H9 (cell line): Measurements from ENCODE around the gene AMPD2. TPM values are rescaled to one million over a fixed set of nuclear protein-coding genes. Genes with fewer than 3 reads are reported as not detected.

Experiments used
- DNase-seq: peaks from one replicate; pipeline ENCODE4 v3.0.0-alpha.2; 2017
- H2AFZ ChIP-seq: one replicate; pipeline ENCODE4 v1.6.1; 2013; ENCODE audit warnings: mild to moderate bottlenecking, low read length, control low read depth, moderate library complexity
- H2AK5ac ChIP-seq: 2 replicates; pipeline ENCODE4 v1.6.1; 2013; ENCODE audit warnings: low read length, control low read depth, mixed read lengths; ENCODE audit not compliant: insufficient read length
- H2BK120ac ChIP-seq: one replicate; pipeline ENCODE4 v1.6.1; 2013; ENCODE audit warnings: low read depth, mild to moderate bottlenecking, low read length, control low read depth, inconsistent platforms; ENCODE audit not compliant: poor library complexity, severe bottlenecking
- H2BK12ac ChIP-seq: 2 replicates; pipeline ENCODE4 v1.6.1; 2013; ENCODE audit warnings: low read length, control low read depth, mixed read lengths, low read depth; ENCODE audit not compliant: insufficient read length
- H2BK15ac ChIP-seq: 2 replicates; pipeline ENCODE4 v1.6.1; 2013; ENCODE audit warnings: low read depth, low read length, control low read depth
- H2BK20ac ChIP-seq: one replicate; pipeline ENCODE4 v1.6.1; 2013; ENCODE audit warnings: low read depth, mild to moderate bottlenecking, low read length, control low read depth, inconsistent platforms; ENCODE audit not compliant: poor library complexity, severe bottlenecking
- H2BK5ac ChIP-seq: 2 replicates; pipeline ENCODE4 v1.6.1; 2013; ENCODE audit warnings: low read length, control low read depth, mixed read lengths; ENCODE audit not compliant: insufficient read length
- H3K14ac ChIP-seq: 2 replicates; pipeline ENCODE4 v1.6.1; 2013; ENCODE audit warnings: low read length, control low read depth; ENCODE audit not compliant: insufficient read depth
- H3K18ac ChIP-seq: 2 replicates; pipeline ENCODE4 v1.6.1; 2013; ENCODE audit warnings: low read depth, mild to moderate bottlenecking, mixed read lengths, low read length, control low read depth; ENCODE audit not compliant: insufficient read length
- H3K23ac ChIP-seq: 2 replicates; pipeline ENCODE4 v1.6.1; 2013; ENCODE audit warnings: low read length, control low read depth, mixed read lengths, low read depth; ENCODE audit not compliant: insufficient read length
- H3K23me2 ChIP-seq: 2 replicates; pipeline ENCODE4 v1.6.1; 2013; ENCODE audit warnings: low read depth, mild to moderate bottlenecking, mixed read lengths, low read length, control low read depth; ENCODE audit not compliant: insufficient read length, poor library complexity, severe bottlenecking
- H3K27ac ChIP-seq: 2 replicates; pipeline ENCODE4 v1.5.1; 2013; ENCODE audit warnings: low read length, control low read depth, mixed read lengths, low read depth; ENCODE audit not compliant: insufficient read length
- H3K27me3 ChIP-seq: 2 replicates; pipeline ENCODE4 v1.6.1; 2013; ENCODE audit warnings: low read length, control low read depth, inconsistent platforms; ENCODE audit not compliant: insufficient read depth
- H3K4ac ChIP-seq: 2 replicates; pipeline ENCODE4 v1.6.1; 2013; ENCODE audit warnings: low read depth, mild to moderate bottlenecking, control low read depth, inconsistent platforms, low read length, moderate library complexity
- H3K4me1 ChIP-seq: 2 replicates; pipeline ENCODE4 v1.6.1; 2013; ENCODE audit warnings: low read length, control low read depth, inconsistent platforms; ENCODE audit not compliant: insufficient read depth
- H3K4me2 ChIP-seq: 2 replicates; pipeline ENCODE4 v1.6.1; 2013; ENCODE audit warnings: low read length, control low read depth, mixed read lengths; ENCODE audit not compliant: insufficient read length, insufficient read depth
- H3K56ac ChIP-seq: 2 replicates; pipeline ENCODE4 v1.6.1; 2013; ENCODE audit warnings: low read depth, mild to moderate bottlenecking, mixed read lengths, low read length, control low read depth; ENCODE audit not compliant: insufficient read length
- H3K79me1 ChIP-seq: 2 replicates; pipeline ENCODE4 v1.6.1; 2013; ENCODE audit warnings: low read depth, mild to moderate bottlenecking, moderate library complexity, low read length, control low read depth, inconsistent platforms; ENCODE audit not compliant: insufficient read depth, poor library complexity, severe bottlenecking
- H3K79me2 ChIP-seq: 2 replicates; pipeline ENCODE4 v1.6.1; 2013; ENCODE audit warnings: low read length, control low read depth, inconsistent platforms; ENCODE audit not compliant: insufficient read depth
- H3K9ac ChIP-seq: 2 replicates; pipeline ENCODE4 v1.6.1; 2013; ENCODE audit warnings: low read length, control low read depth, mixed read lengths; ENCODE audit not compliant: insufficient read length; ENCODE audit errors: extremely low read depth
- H3K9me3 ChIP-seq: one replicate; pipeline ENCODE4 v1.6.1; 2013; ENCODE audit warnings: low read depth, low read length, inconsistent platforms; ENCODE audit not compliant: control insufficient read depth
- H3T11ph ChIP-seq: one replicate; pipeline ENCODE4 v1.6.1; 2013; ENCODE audit warnings: mild to moderate bottlenecking, low read length, control low read depth, inconsistent platforms
- H4K20me1 ChIP-seq: one replicate; pipeline ENCODE4 v1.6.1; 2013; ENCODE audit not compliant: control insufficient read depth, insufficient read length, insufficient read depth
- H4K5ac ChIP-seq: 2 replicates; pipeline ENCODE4 v1.6.1; 2013; ENCODE audit warnings: low read depth, mild to moderate bottlenecking, mixed read lengths, low read length, control low read depth; ENCODE audit not compliant: insufficient read length
- H4K8ac ChIP-seq: replicated peaks from 2 replicates; pipeline ENCODE4 v1.6.1; 2013; ENCODE audit warnings: low read length, control low read depth, mixed read lengths, low read depth; ENCODE audit not compliant: insufficient read length
- H4K91ac ChIP-seq: 2 replicates; pipeline ENCODE4 v1.6.1; 2013; ENCODE audit warnings: low read depth, mild to moderate bottlenecking, moderate library complexity, mixed read lengths, low read length, control low read depth; ENCODE audit not compliant: insufficient read length
- H3K27ac Mint-ChIP-seq, 3 experiments: 2 replicates in 2 of 3; 3 replicates in 1 of 3; pipeline ENCODE4 v1.8.0; 2020 to 2021; ENCODE audit warnings: mixed read lengths in 3 of 3, mild to moderate bottlenecking in 1 of 3, moderate library complexity in 1 of 3
- H3K27me3 Mint-ChIP-seq: 2 replicates; pipeline ENCODE4 v1.8.0; 2021; ENCODE audit warnings: low read depth, mild to moderate bottlenecking, moderate library complexity, mixed read lengths
- H3K36me3 Mint-ChIP-seq, 3 experiments: 2 replicates in 2 of 3; 3 replicates in 1 of 3; pipeline ENCODE4 v1.8.0; 2020 to 2021; ENCODE audit warnings: low read depth in 3 of 3, mixed read lengths in 3 of 3; ENCODE audit not compliant: insufficient read depth in 1 of 3
- H3K4me1 Mint-ChIP-seq, 2 experiments: 2 replicates each; pipeline ENCODE4 v1.8.0; 2020; ENCODE audit warnings: mixed read lengths in 2 of 2
- H3K4me3 Mint-ChIP-seq, 2 experiments: 2 replicates in 1 of 2; 3 replicates in 1 of 2; pipeline ENCODE4 v1.8.0; 2020 to 2021; ENCODE audit warnings: mild to moderate bottlenecking in 2 of 2, mixed read lengths in 2 of 2, moderate library complexity in 1 of 2
- H3K9me3 Mint-ChIP-seq, 2 experiments: 2 replicates in 1 of 2; 3 replicates in 1 of 2; pipeline ENCODE4 v1.8.0; 2020; ENCODE audit warnings: mild to moderate bottlenecking in 2 of 2, mixed read lengths in 2 of 2, moderate library complexity in 1 of 2
- CTCF ChIP-seq: fragments of 200-600 bp; sonication (generic); conservative IDR thresholded peaks from 3 replicates; pipeline ENCODE4 v1.8.0; 2021; ENCODE audit warnings: antibody characterized with exemption, mild to moderate bottlenecking
- WGBS: extraction: QIAGEN DNeasy Blood & Tissue Kit; methylation state at CpG from one replicate; pipeline ENCODE4 v1.1.7; 2013; ENCODE audit warnings: missing lambda C conversion rate, low lambda C conversion rate, mixed read lengths; ENCODE audit not compliant: insufficient read length; ENCODE audit errors: extremely low coverage; 5-methylcytosine and 5-hydroxymethylcytosine counted together
- total RNA-seq: library from RNA; stranded (reverse); gene quantifications from 2 replicates; pipeline ENCODE4 v1.2.1, GENCODE V29; 2021

Gene AMPD2
- total RNA-seq, 1 experiment from 2014 or later, result 65.1 TPM

DNA sequence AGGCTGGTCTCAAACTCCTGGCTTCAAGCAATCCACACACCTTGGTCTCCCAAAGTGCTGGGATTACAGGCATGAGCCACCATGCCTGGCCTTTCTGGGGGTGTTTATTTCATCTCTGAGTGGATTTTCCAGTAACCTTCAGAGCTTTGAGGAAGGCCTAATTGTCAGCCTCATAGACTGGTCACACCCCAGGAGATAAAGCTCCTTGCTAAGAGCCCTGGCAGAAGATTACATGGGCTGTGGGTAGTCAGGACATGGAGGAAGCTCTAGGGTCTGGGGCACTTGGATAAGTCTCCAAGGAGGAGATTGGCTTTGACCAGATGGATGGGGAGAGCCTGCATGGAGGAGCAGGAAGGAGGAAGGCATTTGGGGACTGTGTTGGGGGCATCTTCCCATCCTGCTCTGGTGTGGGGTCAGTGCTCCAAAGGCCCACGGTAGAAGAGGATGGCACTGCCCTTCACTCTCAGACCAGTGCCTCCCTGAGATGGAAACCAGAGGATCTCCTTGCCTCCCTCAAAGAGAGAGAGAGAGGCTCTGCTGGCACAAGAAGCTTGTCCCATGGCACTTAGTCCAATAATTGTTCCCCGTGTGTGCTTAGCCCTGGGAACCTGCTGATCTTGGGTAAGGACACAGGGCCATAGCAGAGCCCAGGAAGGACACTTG is 21.6 kb downstream of the AMPD2 start:
- Histone ChIP-seq H2BK12ac (no peak overlapping the region), H3K14ac (no peak overlapping the region; the same call in 1 of the 2 replicates), H3K4me1 (peaks cover 5% of the 10 kb centered on the region; the same call in 1 of the 2 replicates), H2BK20ac (no peak overlapping the region), H2BK15ac (no peak overlapping the region), H3K4ac (no peak overlapping the region), H3T11ph (no peak overlapping the region), H3K79me1 (no peaks in the 10 kb centered on the region), H3K27me3 (no peaks in the 10 kb centered on the region), H3K9ac (no peak overlapping the region), H3K56ac (no peak overlapping the region), H3K79me2 (no peaks in the 10 kb centered on the region), H4K20me1 (no peaks in the 10 kb centered on the region), H3K23ac (no peak overlapping the region), H2AFZ (no peak overlapping the region), H2BK120ac (no peak overlapping the region), H3K9me3 (no peaks in the 10 kb centered on the region), H3K27ac (no peak overlapping the region), H2AK5ac (no peak overlapping the region), H4K8ac (no peak overlapping the region), H4K91ac (no peak overlapping the region), H3K4me2 (no peak overlapping the region), H2BK5ac (no peak overlapping the region), H4K5ac (no peak overlapping the region), H3K23me2 (no peaks in the 10 kb centered on the region), H3K18ac (no peak overlapping the region)
- no peak overlapping the region for H3K4me3 Mint-ChIP-seq
- H3K27ac Mint-ChIP-seq, result no peak overlapping the region
- no peak for DNase-seq
- peaks cover 15% of the 10 kb centered on the region for H3K27me3 Mint-ChIP-seq
- H3K36me3 Mint-ChIP-seq, result no peaks in the 10 kb centered on the region; a peak in 1 of 7 replicates
- peaks cover 2 to 5% of the 10 kb centered on the region in 2 experiments for H3K9me3 Mint-ChIP-seq
- no CpG with 5 or more reads among the region's 2 CpGs for WGBS
- TF ChIP-seq CTCF, result no peak
- peaks cover 18 to 25% of the 10 kb centered on the region in 2 experiments for H3K4me1 Mint-ChIP-seq
